Liver (tissue), 9 donors: ENCODE results near the gene CABYR. TPM values are rescaled to one million over a fixed set of nuclear protein-coding genes. Genes with fewer than 3 reads are reported as not detected.

Experiments used
- DNase-seq: peaks from one replicate; pipeline ENCODE4 v3.0.0-alpha.2; 2017; ENCODE audit warnings: low spot score
- H3K27ac ChIP-seq, 2 donors: one replicate each; pipeline ENCODE4 v1.7.0; 2013; ENCODE audit warnings: inconsistent platforms in 2 of 2, low read length in 2 of 2, control low read depth in 1 of 2, low read depth in 1 of 2, mild to moderate bottlenecking in 1 of 2
- H3K27me3 ChIP-seq, 4 donors: one replicate each; pipeline versions ENCODE4 v1.6.1 to v1.7.0; 2013; ENCODE audit warnings: low read length in 3 of 4, inconsistent platforms in 1 of 4, mild to moderate bottlenecking in 1 of 4, moderate library complexity in 1 of 4; ENCODE audit not compliant: control insufficient read depth in 4 of 4, insufficient read depth in 4 of 4
- H3K36me3 ChIP-seq, 4 donors: one replicate each; pipeline versions ENCODE4 v1.6.1 to v1.7.0; 2013; ENCODE audit warnings: low read length in 3 of 4, mild to moderate bottlenecking in 3 of 4, low read depth in 1 of 4, moderate library complexity in 1 of 4; ENCODE audit not compliant: control insufficient read depth in 4 of 4, insufficient read depth in 3 of 4
- H3K4me1 ChIP-seq, 4 donors: one replicate each; pipeline versions ENCODE4 v1.6.1 to v1.7.0; 2013; ENCODE audit warnings: low read length in 3 of 4, mild to moderate bottlenecking in 3 of 4, moderate library complexity in 1 of 4; ENCODE audit not compliant: control insufficient read depth in 4 of 4, insufficient read depth in 4 of 4
- H3K4me3 ChIP-seq, 3 donors: one replicate each; pipeline versions ENCODE4 v1.6.1 to v1.7.0; 2013; ENCODE audit warnings: low read length in 3 of 3, control low read depth in 1 of 3, low read depth in 1 of 3, mild to moderate bottlenecking in 1 of 3
- H3K9ac ChIP-seq, 2 donors: one replicate each; pipeline ENCODE4 v1.7.0; 2013; ENCODE audit warnings: low read length in 2 of 2, mild to moderate bottlenecking in 2 of 2, moderate library complexity in 2 of 2, control low read depth in 1 of 2, low read depth in 1 of 2
- H3K9me3 ChIP-seq, 4 donors: one replicate each; pipeline versions ENCODE4 v1.6.1 to v1.7.0; 2013; ENCODE audit warnings: low read length in 3 of 4; ENCODE audit not compliant: control insufficient read depth in 4 of 4
- ATF3 ChIP-seq: IDR thresholded peaks from 2 replicates; pipeline ENCODE4 v1.6.1; 2016; ENCODE audit warnings: antibody characterized with exemption
- CTCF ChIP-seq: fragments of 150-350 bp; IDR thresholded peaks from 2 replicates; pipeline ENCODE4 v1.5.1; 2017; ENCODE audit warnings: improper control_type of control experiment, low read depth, low read length; ENCODE audit not compliant: missing input control
- EGR1 ChIP-seq, 2 donors: IDR thresholded peaks; 2 replicates each; pipeline ENCODE4 v1.6.1; 2016 to 2018; ENCODE audit warnings: antibody characterized with exemption in 2 of 2, low read depth in 2 of 2
- FOXA1 ChIP-seq: IDR thresholded peaks from 2 replicates; pipeline ENCODE4 v1.6.1; 2016; ENCODE audit warnings: antibody characterized with exemption
- FOXA2 ChIP-seq: IDR thresholded peaks from 2 replicates; pipeline ENCODE4 v1.6.1; 2016; ENCODE audit warnings: antibody characterized with exemption
- HNF4A ChIP-seq, 2 donors: conservative IDR thresholded peaks; 2 replicates each; pipeline ENCODE4 v1.6.1; 2016; ENCODE audit warnings: antibody characterized with exemption in 2 of 2, mild to moderate bottlenecking in 2 of 2
- HNF4G ChIP-seq: IDR thresholded peaks from 2 replicates; pipeline ENCODE4 v1.6.1; 2016; ENCODE audit warnings: antibody characterized with exemption
- JUND ChIP-seq, 2 donors: IDR thresholded peaks; 2 replicates each; pipeline ENCODE4 v1.6.1; 2016; ENCODE audit warnings: antibody characterized with exemption in 2 of 2
- MAX ChIP-seq: IDR thresholded peaks from 2 replicates; pipeline ENCODE4 v1.6.1; 2016; ENCODE audit warnings: antibody characterized with exemption
- NR2F2 ChIP-seq: IDR thresholded peaks from 2 replicates; pipeline ENCODE4 v1.6.1; 2016; ENCODE audit warnings: antibody characterized with exemption
- REST ChIP-seq: IDR thresholded peaks from 2 replicates; pipeline ENCODE4 v1.6.1; 2016; ENCODE audit warnings: antibody characterized with exemption, mild to moderate bottlenecking
- RXRA ChIP-seq, 2 donors: IDR thresholded peaks; 2 replicates each; pipeline ENCODE4 v1.6.1; 2017 to 2018; ENCODE audit warnings: antibody characterized with exemption in 2 of 2, mild to moderate bottlenecking in 1 of 2
- SP1 ChIP-seq: IDR thresholded peaks from 2 replicates; pipeline ENCODE4 v1.6.1; 2018; ENCODE audit warnings: antibody characterized with exemption, mild to moderate bottlenecking
- TAF1 ChIP-seq: conservative IDR thresholded peaks from 2 replicates; pipeline ENCODE4 v1.6.1; 2016; ENCODE audit warnings: antibody characterized with exemption, mild to moderate bottlenecking
- YY1 ChIP-seq: IDR thresholded peaks from 2 replicates; pipeline ENCODE4 v1.6.1; 2016; ENCODE audit warnings: antibody characterized with exemption, mild to moderate bottlenecking
- ZBTB33 ChIP-seq: IDR thresholded peaks from 2 replicates; pipeline ENCODE4 v1.6.1; 2016; ENCODE audit warnings: antibody characterized with exemption
- WGBS: extraction: QIAGEN DNeasy Blood & Tissue Kit; methylation state at CpG from one replicate; pipeline ENCODE4 v1.1.7; 2013; 5-methylcytosine and 5-hydroxymethylcytosine counted together
- polyA plus RNA-seq, 2 donors: library from polyadenylated mRNA; stranded (reverse) in 1 of 2; unstranded in 1 of 2; fragments of 200-250 nt in 1 of 2; fragments of >200 nt in 1 of 2; fragmentation: Nextera tagmentation in 1 of 2; extraction: Ambion mirVana in 1 of 2; gene quantifications; one replicate each; pipeline versions ENCODE4 v1.2.1 to v1.2.3, GENCODE V29; 2013 to 2015
- total RNA-seq, 2 donors: library from RNA; depleted of rRNA; stranded (reverse); fragments of >200 nt; gene quantifications; one replicate each; pipeline ENCODE4 v1.2.3, GENCODE V29; 2014
- donor health status: healthy.
- donor health status: healthy.
- donor health status: healthy.
- donor health status: healthy.
- donor health status: healthy.

CABYR gene
- total and polyA plus RNA-seq, 4 donors = 0.19 to 0.67 (median 0.32) TPM

- WGBS = 97% methylated on average over 3 of the region's 3 CpGs
- Histone ChIP-seq H3K36me3 (peaks cover 0 to 4% (median 1%) of the 10 kb centered on the region in 4 donors), H3K4me3 (no peak overlapping the region), H3K27me3 (no peaks in the 10 kb centered on the region), H3K9me3 (no peaks in the 10 kb centered on the region), H3K27ac (no peak overlapping the region), H3K4me1 (peaks cover 0 to 3% (median 0%) of the 10 kb centered on the region in 4 donors), H3K9ac (no peak overlapping the region)
- DNase-seq = no peak
- TF ChIP-seq ZBTB33 (no peak), HNF4G (no peak), SP1 (no peak), NR2F2 (no peak), EGR1 (IDR thresholded peaks at IDR 0.05; ENCODE audit: low read depth in 2 of 2) (no peak), REST (no peak), TAF1 (no peak), ATF3 (no peak), JUND (IDR thresholded peaks at IDR 0.05) (no peak), HNF4A (conservative IDR thresholded peaks at IDR 0.05) (no peak), YY1 (no peak), FOXA1 (no peak), MAX (no peak), FOXA2 (no peak)
These were observed 19.0 kb downstream of the CABYR start for GRCh38 chr18:24157855-24158254.

- Histone ChIP-seq H3K4me3 (no peak overlapping the region), H3K27ac (no peak overlapping the region), H3K9me3 (no peaks in the 10 kb centered on the region), H3K9ac (no peak overlapping the region), H3K27me3 (no peaks in the 10 kb centered on the region), H3K36me3 (peaks cover 0 to 4% (median 1%) of the 10 kb centered on the region in 4 donors), H3K4me1 (peaks cover 0 to 3% (median 0%) of the 10 kb centered on the region in 4 donors)
- WGBS = 96% methylated on average over 5 of the region's 5 CpGs
- no peak for TF ChIP-seq SP1
- no peak for TF ChIP-seq FOXA2
- no peak for TF ChIP-seq NR2F2
- TF ChIP-seq CTCF = no peak
- no peak for TF ChIP-seq ATF3
- no peak for TF ChIP-seq RXRA (IDR thresholded peaks at IDR 0.05)
- no peak for DNase-seq
These were observed 21.2 kb downstream of the CABYR start for GRCh38 chr18:24160086-24160485.
